HEK293 (cell line): Measurements from ENCODE around the gene TIAM1.

ENCODE experiments used
- CTCF ChIP-seq: fragments of 450-650 bp; formaldehyde crosslinking; IDR thresholded peaks from 2 replicates; pipeline ENCODE4 v1.5.1; 2016; ENCODE audit warnings: missing biosample characterization, missing genetic modification characterization
- MZF1 ChIP-seq: fragments of 450-650 bp; formaldehyde crosslinking; IDR thresholded peaks from 2 replicates; pipeline ENCODE4 v1.5.1; 2017; ENCODE audit warnings: missing biosample characterization, missing genetic modification characterization, borderline replicate concordance
- PATZ1 ChIP-seq: fragments of 450-650 bp; formaldehyde crosslinking; IDR thresholded peaks from 2 replicates; pipeline ENCODE4 v1.5.1; 2016; ENCODE audit warnings: missing biosample characterization, missing genetic modification characterization
- PBX3 ChIP-seq: sonication (generic); formaldehyde crosslinking; IDR thresholded peaks from 2 replicates; pipeline ENCODE4 v1.8.1; 2022; ENCODE audit warnings: mild to moderate bottlenecking, moderate library complexity, missing genetic modification reagents
- REST ChIP-seq: fragments of 450-650 bp; formaldehyde crosslinking; IDR thresholded peaks from 2 replicates; pipeline ENCODE4 v1.5.1; 2016; ENCODE audit warnings: missing biosample characterization, missing genetic modification characterization
- SETDB1 ChIP-seq: IDR thresholded peaks from one replicate; pipeline ENCODE4 v1.6.1; 2017; ENCODE audit warnings: mild to moderate bottlenecking, low read length, moderate library complexity, mixed read lengths; ENCODE audit not compliant: insufficient read length
- ZBTB1 ChIP-seq: fragments of 450-650 bp; formaldehyde crosslinking; IDR thresholded peaks from 2 replicates; pipeline ENCODE4 v1.5.1; 2016; ENCODE audit warnings: missing biosample characterization, missing genetic modification characterization
- ZBTB49 ChIP-seq: fragments of 450-650 bp; formaldehyde crosslinking; IDR thresholded peaks from 2 replicates; pipeline ENCODE4 v1.5.1; 2016; ENCODE audit warnings: missing biosample characterization, missing genetic modification characterization, low read depth
- ZNF138 ChIP-seq: fragments of 450-650 bp; formaldehyde crosslinking; IDR thresholded peaks from 2 replicates; pipeline ENCODE4 v1.5.1; 2016; ENCODE audit warnings: missing biosample characterization, missing genetic modification characterization, borderline replicate concordance
- ZNF449 ChIP-seq: fragments of 450-650 bp; formaldehyde crosslinking; IDR thresholded peaks from 2 replicates; pipeline ENCODE4 v1.5.1; 2017; ENCODE audit warnings: missing biosample characterization, mild to moderate bottlenecking, missing genetic modification characterization, moderate library complexity
- ZNF645 ChIP-seq: fragments of 450-650 bp; formaldehyde crosslinking; IDR thresholded peaks from 2 replicates; pipeline ENCODE4; 2016; ENCODE audit warnings: missing biosample characterization, missing genetic modification characterization

GRCh38 chr21:31255896-31256295 lies 88.2 kb downstream of the TIAM1 start:
- TF ChIP-seq REST (tag by site-specific recombination) (no peak), ZNF138 (tag by site-specific recombination) (no peak), CTCF (no peak), PBX3 (CRISPR knock-in tag) (no peak), MZF1 (tag by site-specific recombination) (no peak), ZNF449 (no peak), SETDB1 (no peak), ZBTB1 (tag by site-specific recombination) (no peak), ZNF645 (tag by site-specific recombination) (no peak), ZBTB49 (no peak), PATZ1 (no peak)
